Keratinocyte (primary cell): ENCODE data around the gene FBXL17.

Source experiments
- CTCF ChIP-seq, 3 experiments: IDR thresholded peaks in 1 of 3; conservative IDR thresholded peaks in 1 of 3; optimal IDR thresholded peaks in 1 of 3; 2 replicates in 2 of 3; 3 replicates in 1 of 3; pipeline versions ENCODE3 to v1.5.1; 2011; ENCODE audit warnings: low read length in 3 of 3, mild to moderate bottlenecking in 3 of 3, moderate library complexity in 2 of 3, control low read depth in 1 of 3, inconsistent platforms in 1 of 3; ENCODE audit not compliant: insufficient read depth in 2 of 3; ENCODE audit errors: extremely low read depth in 1 of 3
- EZH2 ChIP-seq: IDR thresholded peaks from one replicate; pipeline ENCODE4 v1.6.1; 2012; ENCODE audit warnings: inconsistent platforms, mild to moderate bottlenecking, low read length, moderate library complexity

DNA sequence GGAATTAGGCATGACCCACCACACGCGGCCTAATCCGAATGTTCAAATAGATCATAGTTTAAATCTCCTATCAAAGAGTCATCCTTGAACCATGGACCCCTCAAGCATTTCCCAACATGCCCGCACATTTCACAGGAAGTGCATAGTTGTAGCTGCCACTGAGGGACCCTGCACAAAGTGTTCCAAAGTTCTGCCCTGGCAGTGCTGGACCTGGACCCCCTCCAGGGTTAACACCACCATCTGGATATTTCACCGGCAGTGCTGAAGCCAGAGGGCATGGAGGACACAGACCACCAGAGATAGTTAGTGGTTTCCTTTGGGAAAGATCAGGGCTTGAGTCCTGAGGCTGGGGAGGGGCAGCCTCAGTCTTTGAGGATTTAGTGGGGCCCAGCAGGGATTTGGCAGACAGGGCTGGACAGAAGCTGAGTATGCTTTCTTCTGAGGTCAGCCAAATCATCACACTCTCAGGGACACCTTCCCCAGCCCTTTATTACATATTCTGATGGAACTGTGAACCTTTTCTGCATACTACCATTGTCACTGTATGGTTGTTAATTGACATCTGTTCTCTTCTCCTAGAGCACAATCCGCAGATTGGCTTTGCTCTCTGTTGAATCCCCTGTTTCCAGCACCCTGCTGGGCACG, 567.6 kb downstream of the FBXL17 start:
- no peak for TF ChIP-seq CTCF (optimal IDR thresholded peaks at IDR 0.05 in 1 of 3, IDR thresholded peaks at IDR 0.05 in 1 of 3, conservative IDR thresholded peaks at IDR 0.05 in 1 of 3; ENCODE audit: extremely low read depth in 1 of 3, insufficient read depth in 2 of 3, low read length in 3 of 3)
- no peak for TF ChIP-seq EZH2
